Esophagus muscularis mucosa (tissue), 4 donors: ENCODE measurements around the gene PI4K2B. TPM values are rescaled to one million over a fixed set of nuclear protein-coding genes. Genes with fewer than 3 reads are reported as not detected.

Source experiments
- DNase-seq: peaks from one replicate; pipeline ENCODE4 v3.0.0-alpha.2; 2017; ENCODE audit errors: extremely low spot score
- H3K27ac ChIP-seq, 4 donors: fragments of 200-600 bp; sonication (generic); replicated peaks in 1 of 4; 1 replicate in 3 of 4; 2 replicates in 1 of 4; pipeline ENCODE4 v1.5.1; 2016 to 2019; ENCODE audit warnings: mild to moderate bottlenecking in 1 of 4
- H3K27me3 ChIP-seq, 4 donors: fragments of 200-600 bp; sonication (generic); one replicate each; pipeline versions ENCODE4 v1.5.1 to v1.6.0; 2016 to 2019
- H3K36me3 ChIP-seq, 4 donors: fragments of 200-600 bp; sonication (generic); one replicate each; pipeline ENCODE4 v1.5.1; 2016 to 2019
- H3K4me1 ChIP-seq, 4 donors: fragments of 200-600 bp; sonication (generic); one replicate each; pipeline ENCODE4 v1.5.1; 2016 to 2019
- H3K4me3 ChIP-seq, 4 donors: fragments of 200-600 bp; sonication (generic); 1 replicate in 2 of 4; 2 replicates in 2 of 4; pipeline ENCODE4 v1.5.1; 2016 to 2019; ENCODE audit warnings: mild to moderate bottlenecking in 4 of 4, moderate library complexity in 1 of 4
- H3K9me3 ChIP-seq, 4 donors: fragments of 200-600 bp; sonication (generic); 1 replicate in 3 of 4; 2 replicates in 1 of 4; pipeline ENCODE4 v1.5.1; 2016 to 2019
- EP300 ChIP-seq: sonication (generic); formaldehyde crosslinking; IDR thresholded peaks from one replicate; pipeline ENCODE4 v1.6.1; 2017; ENCODE audit warnings: antibody characterized with exemption
- POLR2A ChIP-seq: fragments of 450-650 bp; IDR thresholded peaks from one replicate; pipeline ENCODE4 v1.6.1; 2017; ENCODE audit warnings: antibody characterized with exemption, moderate library complexity, mild to moderate bottlenecking, low read depth
- POLR2AphosphoS5 ChIP-seq, 2 donors: sonication (generic); formaldehyde crosslinking; IDR thresholded peaks; one replicate each; pipeline ENCODE4 v1.6.1; 2017; ENCODE audit warnings: antibody characterized with exemption in 2 of 2
- WGBS: methylation state at CpG from one replicate; pipeline ENCODE4 v1.1.5; 2018; 5-methylcytosine and 5-hydroxymethylcytosine counted together
- intact Hi-C: fragments of 100-400 bp; cut with DNase I; formaldehyde crosslinking; loops from one replicate; pipeline ENCODE4 v1.15.1; 2023
- total RNA-seq, 4 donors: library from RNA; depleted of rRNA; stranded (reverse); fragments of >200 nt; gene quantifications; one replicate each; pipeline versions ENCODE4 v1.1.0 to v1.2.1, GENCODE V29; 2016
- TF ChIP-seq, protein P1 (sequence below), 3 experiments: fragments of 200-600 bp in 2 of 3; fragments of 450-650 bp in 1 of 3; sonication (generic) in 2 of 3; IDR thresholded peaks; one replicate each; pipeline ENCODE4 v1.5.1; 2017 to 2019; ENCODE audit warnings: antibody characterized with exemption in 3 of 3, mild to moderate bottlenecking in 2 of 3, moderate library complexity in 1 of 3

PI4K2B gene
- total RNA-seq, 4 donors from 2014 or later, result 9.0 to 16.2 (median 12.9) TPM

DNA sequence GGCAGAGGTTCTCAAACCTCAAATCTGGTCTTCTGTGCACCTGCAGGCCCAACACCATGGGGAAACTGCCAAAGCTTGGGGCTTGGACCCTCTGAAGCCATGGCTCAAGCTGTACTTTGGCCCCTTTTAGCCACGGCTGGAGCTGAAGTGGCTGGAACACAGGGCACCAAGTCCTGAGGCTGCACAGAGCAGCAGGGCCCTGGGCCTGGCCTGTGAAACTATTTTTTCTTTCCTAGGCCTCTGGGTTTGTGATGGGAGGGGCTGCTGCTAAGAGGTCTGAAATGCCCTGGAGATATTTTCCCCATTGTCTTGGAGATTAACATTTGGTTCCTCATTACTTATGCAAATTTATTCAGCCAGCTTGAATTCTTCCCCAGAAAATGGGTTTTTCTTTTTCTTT, 18.3 kb upstream of the PI4K2B start:
- intact Hi-C loops, result no loop called here
- 100% methylated on average over 1 of the region's 1 CpG for WGBS
- H3K4me3 ChIP-seq, result no peak overlapping the region

DNA sequence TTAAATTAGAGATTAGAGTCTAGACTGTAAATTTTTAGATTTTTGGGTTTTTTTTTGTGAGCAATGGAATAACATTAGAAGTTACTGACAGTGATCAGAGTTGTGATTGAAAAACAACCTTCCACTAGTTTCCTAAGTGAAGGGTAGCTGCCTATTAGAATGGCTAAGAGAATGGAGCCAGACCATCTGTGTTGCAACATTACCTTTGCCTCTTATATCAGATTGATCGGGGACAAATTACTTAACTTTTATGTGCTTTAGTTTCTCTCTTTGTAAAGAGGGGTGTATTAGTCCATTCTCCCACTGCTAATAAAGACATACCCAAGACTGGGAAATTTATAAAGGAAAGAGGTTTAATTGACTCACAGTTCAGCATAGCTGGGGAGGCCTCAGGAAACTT, 12.5 kb upstream of the PI4K2B start:
- 89% methylated on average over 1 of the region's 1 CpG for WGBS

More for the DNA sequence above, 18.3 kb upstream of the PI4K2B start:
- H3K4me1 ChIP-seq, result no peaks in the 10 kb centered on the region
- H3K27ac ChIP-seq, result no peak overlapping the region
- peaks cover 0 to 20% (median 9%) of the 10 kb centered on the region in 4 donors for H3K9me3 ChIP-seq
- TF ChIP-seq EP300, result no peak
- TF ChIP-seq POLR2A, result no peak
- TF ChIP-seq, protein P1, sequence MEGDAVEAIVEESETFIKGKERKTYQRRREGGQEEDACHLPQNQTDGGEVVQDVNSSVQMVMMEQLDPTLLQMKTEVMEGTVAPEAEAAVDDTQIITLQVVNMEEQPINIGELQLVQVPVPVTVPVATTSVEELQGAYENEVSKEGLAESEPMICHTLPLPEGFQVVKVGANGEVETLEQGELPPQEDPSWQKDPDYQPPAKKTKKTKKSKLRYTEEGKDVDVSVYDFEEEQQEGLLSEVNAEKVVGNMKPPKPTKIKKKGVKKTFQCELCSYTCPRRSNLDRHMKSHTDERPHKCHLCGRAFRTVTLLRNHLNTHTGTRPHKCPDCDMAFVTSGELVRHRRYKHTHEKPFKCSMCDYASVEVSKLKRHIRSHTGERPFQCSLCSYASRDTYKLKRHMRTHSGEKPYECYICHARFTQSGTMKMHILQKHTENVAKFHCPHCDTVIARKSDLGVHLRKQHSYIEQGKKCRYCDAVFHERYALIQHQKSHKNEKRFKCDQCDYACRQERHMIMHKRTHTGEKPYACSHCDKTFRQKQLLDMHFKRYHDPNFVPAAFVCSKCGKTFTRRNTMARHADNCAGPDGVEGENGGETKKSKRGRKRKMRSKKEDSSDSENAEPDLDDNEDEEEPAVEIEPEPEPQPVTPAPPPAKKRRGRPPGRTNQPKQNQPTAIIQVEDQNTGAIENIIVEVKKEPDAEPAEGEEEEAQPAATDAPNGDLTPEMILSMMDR (IDR thresholded peaks at IDR 0.05), result no peak
- H3K27me3 ChIP-seq, result no peaks in the 10 kb centered on the region
- no peaks in the 10 kb centered on the region for H3K36me3 ChIP-seq
- DNase-seq, result no peak

DNA sequence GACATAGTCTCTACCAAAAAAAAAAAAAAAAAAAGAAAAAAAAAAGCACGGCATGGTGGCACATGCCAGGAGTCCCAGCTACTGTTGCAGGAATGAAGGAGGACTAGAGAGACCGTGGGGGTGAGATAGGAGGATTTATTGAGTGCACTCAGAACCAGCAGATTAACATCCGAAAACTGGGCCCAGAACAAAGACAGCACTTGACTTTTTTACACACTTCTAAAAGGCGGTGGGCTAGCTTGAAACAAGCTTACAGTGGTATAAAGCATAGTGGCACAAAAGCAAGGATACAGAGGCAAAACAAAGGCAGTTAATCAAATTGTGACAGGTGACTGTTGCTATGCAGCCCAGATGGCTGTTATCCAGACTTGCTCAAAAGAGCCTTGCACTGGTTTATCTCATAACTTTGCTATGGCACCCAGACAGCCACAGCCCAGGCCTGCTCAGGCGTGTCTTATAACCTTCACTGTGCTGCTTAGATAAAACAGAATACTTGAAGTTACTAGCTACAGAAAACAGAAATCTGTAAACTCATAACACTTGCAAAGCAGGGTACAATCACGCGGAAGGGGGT, 9.9 kb upstream of the PI4K2B start:
- intact Hi-C loops, result no loop called here
- Histone ChIP-seq H3K36me3 (no peaks in the 10 kb centered on the region), H3K27ac (no peak overlapping the region), H3K4me3 (no peak overlapping the region), H3K9me3 (peaks cover 0 to 32% (median 30%) of the 10 kb centered on the region in 4 donors), H3K4me1 (no peaks in the 10 kb centered on the region), H3K27me3 (no peaks in the 10 kb centered on the region)
- TF ChIP-seq, protein P1 (IDR thresholded peaks at IDR 0.05), result no peak
- no peak for TF ChIP-seq POLR2AphosphoS5 (IDR thresholded peaks at IDR 0.05)
- TF ChIP-seq EP300, result no peak
- TF ChIP-seq POLR2A, result no peak
- 80% methylated on average over 7 of the region's 7 CpGs for WGBS
- DNase-seq, result no peak

More for the DNA sequence above, 12.5 kb upstream of the PI4K2B start:
- Histone ChIP-seq H3K36me3 (no peaks in the 10 kb centered on the region), H3K27me3 (no peaks in the 10 kb centered on the region), H3K4me3 (no peak overlapping the region), H3K27ac (no peak overlapping the region), H3K4me1 (no peaks in the 10 kb centered on the region), H3K9me3 (peaks cover 0 to 28% (median 24%) of the 10 kb centered on the region in 4 donors)
- TF ChIP-seq EP300, result no peak
- no peak for DNase-seq
- intact Hi-C loops, result no loop called here

DNA sequence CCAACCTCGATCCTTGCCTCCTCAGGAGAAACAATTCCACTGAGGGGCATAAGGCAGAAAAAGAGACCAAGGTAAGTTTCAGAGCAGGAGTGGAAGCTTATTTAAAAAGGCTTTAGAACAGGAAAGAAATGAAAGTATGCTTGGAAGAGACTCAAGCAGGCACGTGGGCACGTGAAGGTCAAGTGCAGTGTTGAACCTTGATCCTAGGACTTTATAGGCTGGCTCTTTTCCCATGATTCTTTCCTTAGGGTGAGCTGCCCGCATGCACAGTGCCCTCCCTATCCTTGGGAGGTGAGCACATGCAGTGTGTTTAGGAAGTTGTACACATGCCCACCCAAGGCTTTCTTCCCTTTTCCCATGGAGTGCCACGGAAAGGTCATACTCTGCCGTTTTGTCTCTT, 4.0 kb upstream of the PI4K2B start:
- 77% methylated on average over 6 of the region's 6 CpGs for WGBS
- intact Hi-C loops, result loop anchor here (5.0 kb wide), 2 partner anchors 68 to 82 kb away; partner anchors contain the start of genes SEPSECS and ZCCHC4
- no peak for DNase-seq
- TF ChIP-seq EP300 (no peak), POLR2AphosphoS5 (IDR thresholded peaks at IDR 0.05) (no peak), POLR2A (no peak)
- TF ChIP-seq, protein P1 (IDR thresholded peaks at IDR 0.05), result no peak
- Histone ChIP-seq H3K27ac (no peak overlapping the region), H3K4me3 (no peak overlapping the region), H3K27me3 (no peaks in the 10 kb centered on the region), H3K36me3 (no peaks in the 10 kb centered on the region), H3K4me1 (no peaks in the 10 kb centered on the region), H3K9me3 (peaks cover 0 to 21% (median 12%) of the 10 kb centered on the region in 4 donors)

DNA sequence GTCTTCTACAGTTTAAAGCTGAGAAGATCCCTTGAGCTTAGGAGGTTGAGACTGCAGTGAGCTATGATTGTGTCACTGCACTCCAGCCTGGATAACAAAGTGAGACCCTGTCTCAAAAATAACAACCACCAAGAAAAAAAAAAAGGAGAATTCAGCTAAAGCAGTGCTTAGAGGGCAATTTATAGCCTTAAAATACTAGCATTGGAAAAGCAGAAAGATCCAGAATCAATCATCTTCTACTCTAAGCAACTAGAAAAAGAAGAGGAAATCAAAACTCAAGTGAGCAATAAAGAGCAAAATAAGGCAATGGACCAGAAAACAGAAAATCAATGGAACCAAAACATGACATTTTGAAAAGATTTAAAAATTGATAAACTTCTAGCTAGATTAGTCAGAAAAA, 639 bp upstream of the PI4K2B start:
- Histone ChIP-seq H3K27ac (peak overlapping the region; percentile 92 to 99 (median 98)), H3K27me3 (no peaks in the 10 kb centered on the region), H3K4me3 (peak overlapping the region; percentile 81 to 100 (median 96)), H3K4me1 (peaks cover 8 to 17% (median 14%) of the 10 kb centered on the region in 4 donors), H3K36me3 (no peaks in the 10 kb centered on the region), H3K9me3 (peaks cover 0 to 10% (median 6%) of the 10 kb centered on the region in 4 donors)
- TF ChIP-seq, protein P1 (IDR thresholded peaks at IDR 0.05), result no peak
- TF ChIP-seq POLR2A (no peak), EP300 (no peak), POLR2AphosphoS5 (IDR thresholded peaks at IDR 0.05) (no peak)
- DNase-seq, result no peak
- intact Hi-C loops, result loop anchor here (5.0 kb wide), 2 partner anchors 71 to 79 kb away; partner anchors contain the start of genes SEPSECS and ZCCHC4
